Common myeloid progenitor, CD34-positive (primary cell): ENCODE results near the gene FAM181B.

Experiments
- CTCF ChIA-PET: fragments of 350-600 bp; sonication (Branson Sonifier 250); formaldehyde crosslinking; loops from one replicate; lab custom pipeline; 2021; ENCODE audit warnings: antibody characterized with exemption; lab: Charles Lee
- POLR2A ChIA-PET: fragments of 350-600 bp; sonication (Branson Sonifier 250); formaldehyde crosslinking; loops from one replicate; lab custom pipeline; 2021; ENCODE audit warnings: antibody characterized with exemption; lab: Charles Lee
- DNase-seq, 3 donors: peaks; one replicate each; pipeline versions ENCODE4 v3.0.0 to v3.0.0-alpha.2; 2013
- H3K27ac ChIP-seq, 2 experiments: 1 replicate in 1 of 2; 2 replicates in 1 of 2; pipeline ENCODE4 v1.7.0; 2013; ENCODE audit warnings: inconsistent platforms in 2 of 2, low read length in 2 of 2, mild to moderate bottlenecking in 2 of 2, low read depth in 1 of 2, moderate library complexity in 1 of 2; ENCODE audit not compliant: severe bottlenecking in 2 of 2, insufficient read depth in 1 of 2, poor library complexity in 1 of 2
- H3K27me3 ChIP-seq, 5 experiments: replicated peaks in 2 of 5; 1 replicate in 3 of 5; 2 replicates in 2 of 5; pipeline versions ENCODE4 v1.6.1 to v1.7.0; 2013; ENCODE audit warnings: low read length in 4 of 5, mild to moderate bottlenecking in 2 of 5, moderate library complexity in 2 of 5, inconsistent platforms in 1 of 5; ENCODE audit not compliant: insufficient read depth in 5 of 5, control insufficient read depth in 4 of 5
- H3K36me3 ChIP-seq, 4 experiments: 1 replicate in 2 of 4; 2 replicates in 2 of 4; pipeline versions ENCODE4 v1.6.1 to v1.7.0; 2013; ENCODE audit warnings: low read length in 3 of 4, control low read depth in 1 of 4, mild to moderate bottlenecking in 1 of 4; ENCODE audit not compliant: control insufficient read depth in 4 of 4, insufficient read depth in 4 of 4
- H3K4me1 ChIP-seq, 4 experiments: 1 replicate in 3 of 4; 2 replicates in 1 of 4; pipeline versions ENCODE4 v1.6.1 to v1.7.1; 2013; ENCODE audit warnings: low read length in 3 of 4, mild to moderate bottlenecking in 3 of 4, control low read depth in 1 of 4, inconsistent platforms in 1 of 4, moderate library complexity in 1 of 4; ENCODE audit not compliant: control insufficient read depth in 4 of 4, insufficient read depth in 4 of 4; ENCODE audit errors: control extremely low read depth in 1 of 4
- H3K4me3 ChIP-seq, 7 experiments: 1 replicate in 4 of 7; 2 replicates in 3 of 7; pipeline versions ENCODE4 v1.5.1 to v1.7.0; 2013; ENCODE audit warnings: mild to moderate bottlenecking in 7 of 7, low read length in 6 of 7, moderate library complexity in 6 of 7, inconsistent platforms in 2 of 7, low read depth in 2 of 7, control low read depth in 1 of 7; ENCODE audit not compliant: insufficient read depth in 4 of 7, control insufficient read depth in 1 of 7; ENCODE audit errors: extremely low read depth in 1 of 7
- H3K9me3 ChIP-seq, 5 experiments: 1 replicate in 4 of 5; 2 replicates in 1 of 5; pipeline versions ENCODE4 v1.6.1 to v1.7.1; 2013; ENCODE audit warnings: low read length in 4 of 5, mild to moderate bottlenecking in 2 of 5, inconsistent platforms in 1 of 5, low read depth in 1 of 5, moderate library complexity in 1 of 5; ENCODE audit not compliant: control insufficient read depth in 4 of 5, insufficient read depth in 2 of 5; ENCODE audit errors: control extremely low read depth in 1 of 5
- WGBS: methylation state at CpG from one replicate; pipeline ENCODE4 v1.1.5; 2013; ENCODE audit not compliant: insufficient coverage; 5-methylcytosine and 5-hydroxymethylcytosine counted together

The FAM181B gene

DNA sequence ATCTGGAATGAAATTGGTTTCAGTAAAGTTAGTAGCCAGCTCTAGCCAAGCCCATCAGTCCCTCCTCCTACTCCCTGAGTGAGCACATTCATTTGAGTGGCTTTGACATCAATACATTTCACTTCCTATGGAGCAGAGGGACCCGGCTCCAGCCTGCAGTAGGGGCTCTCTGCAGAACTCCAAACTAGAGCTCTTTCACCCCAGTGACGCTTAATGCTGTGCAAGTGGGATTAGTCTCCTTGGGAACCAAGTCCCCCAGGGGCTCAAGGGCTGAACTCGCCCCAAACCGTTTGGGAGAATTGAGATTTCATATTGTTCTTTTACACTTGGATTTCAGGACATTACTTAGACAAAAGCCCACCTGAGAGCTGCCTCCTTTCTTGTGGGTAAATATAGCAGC is 4.4 kb upstream of the FAM181B start:
- peaks cover 0 to 2% (median 0%) of the 10 kb centered on the region in 5 experiments for H3K9me3 ChIP-seq
- H3K27me3 ChIP-seq = peaks cover 3 to 13% (median 7%) of the 10 kb centered on the region in 5 experiments
- POLR2A ChIA-PET = interaction anchor here (0.6 kb wide), 1 partner anchor 106 kb away, joined by 3 read pairs; no protein-coding TSS in a partner anchor
- CTCF ChIA-PET = interaction anchor here (1.1 kb wide), 1 partner anchor 14 kb away, joined by 3 read pairs; no protein-coding TSS in a partner anchor
- no peaks in the 10 kb centered on the region for H3K36me3 ChIP-seq
- 88% methylated on average over 4 of the region's 4 CpGs for WGBS
- peaks cover 0 to 8% (median 4%) of the 10 kb centered on the region in 4 experiments for H3K4me1 ChIP-seq
- H3K27ac ChIP-seq = no peak overlapping the region
- H3K4me3 ChIP-seq = no peak overlapping the region
- no peak for DNase-seq

DNA sequence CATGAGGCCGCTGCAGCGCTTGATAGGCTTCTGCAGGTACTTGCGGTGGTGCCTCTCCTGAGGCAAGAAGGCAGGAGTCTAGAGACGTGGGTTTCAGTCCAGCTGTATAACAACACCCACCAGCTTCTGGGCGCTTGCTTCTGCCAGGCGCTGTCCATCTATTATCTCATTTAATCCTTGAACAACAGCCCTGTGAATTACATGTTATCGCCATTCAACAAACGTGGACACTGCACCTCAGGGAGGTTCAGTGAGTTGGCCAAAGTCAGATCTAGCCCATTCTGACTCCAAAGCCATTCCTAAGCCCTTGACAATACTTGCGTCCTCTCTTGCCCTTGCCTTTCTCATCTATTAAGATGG is 436 bp upstream of the FAM181B start:
- peak overlapping the region in 6 of 7 experiments; percentile 55 to 79 (median 59) for H3K4me3 ChIP-seq
- H3K27ac ChIP-seq = no peak overlapping the region
- peaks cover 9 to 49% (median 27%) of the 10 kb centered on the region in 5 experiments for H3K27me3 ChIP-seq
- H3K9me3 ChIP-seq = no peaks in the 10 kb centered on the region
- peaks cover 0 to 14% (median 9%) of the 10 kb centered on the region in 4 experiments for H3K4me1 ChIP-seq
- CTCF ChIA-PET = interaction anchor here (1.4 to 7.2 kb wide), 7 partner anchors 11 to 167 kb away, joined by 4 to 51 read pairs (median 5); partner anchors contain the start of genes DDIAS and PRCP
- POLR2A ChIA-PET = interaction anchor here (1.1 kb wide), 1 partner anchor 57 kb away, joined by 3 read pairs; no protein-coding TSS in a partner anchor
- 60% methylated on average over 8 of the region's 9 CpGs for WGBS
- no peaks in the 10 kb centered on the region for H3K36me3 ChIP-seq
- no peak for DNase-seq

DNA sequence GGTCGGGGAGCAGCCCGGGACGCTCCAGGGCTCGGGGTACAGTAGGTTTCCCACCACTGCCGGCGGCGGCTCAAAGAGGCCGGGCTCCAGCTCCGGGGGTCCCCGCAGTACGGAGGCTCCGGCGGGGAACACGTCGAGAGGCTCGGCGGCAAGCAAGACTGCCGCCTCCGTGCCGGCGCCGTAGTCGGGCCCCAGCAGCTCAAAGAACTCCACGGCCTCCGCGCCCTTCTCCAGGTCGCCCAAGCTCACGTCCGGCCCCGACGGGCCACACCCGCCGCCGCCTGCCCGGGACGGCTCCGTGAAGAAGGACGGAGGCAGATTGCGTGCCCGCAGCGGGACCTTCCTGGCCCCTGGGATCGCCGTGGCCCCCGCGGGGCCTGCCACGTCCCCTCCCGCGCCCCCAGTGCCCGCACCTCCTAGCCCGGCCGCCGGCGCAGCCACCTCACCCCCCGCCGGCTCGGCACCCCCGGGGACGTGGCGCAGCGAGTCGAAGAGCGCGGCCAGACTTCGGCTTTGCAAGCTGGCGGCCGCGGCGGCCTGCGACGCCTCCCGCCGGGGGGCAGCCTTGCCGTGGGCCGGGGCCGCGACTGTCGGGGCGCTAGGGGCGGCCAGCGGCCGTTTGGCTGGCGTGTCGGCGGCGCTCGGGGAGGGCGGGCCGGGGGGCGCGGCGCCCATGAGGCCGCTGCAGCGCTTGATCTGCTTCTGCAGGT is 775 bp downstream of the FAM181B start:
- no peaks in the 10 kb centered on the region for H3K36me3 ChIP-seq
- ChIA-PET CTCF (interaction anchor here (0.8 to 7.2 kb wide), 10 partner anchors 10 to 168 kb away, joined by 3 to 51 read pairs (median 5); partner anchors contain the start of genes DDIAS and PRCP), POLR2A (interaction anchor here (1.1 kb wide), 1 partner anchor 59 kb away, joined by 3 read pairs; no protein-coding TSS in a partner anchor)
- peak; percentile 20 to 57 (median 35) for DNase-seq
- H3K27me3 ChIP-seq = peaks cover 9 to 52% (median 27%) of the 10 kb centered on the region in 5 experiments
- peaks cover 0 to 14% (median 9%) of the 10 kb centered on the region in 4 experiments for H3K4me1 ChIP-seq
- no peaks in the 10 kb centered on the region for H3K9me3 ChIP-seq
- H3K4me3 ChIP-seq = peak overlapping the region; percentile 35 to 79 (median 56)
- H3K27ac ChIP-seq = no peak overlapping the region
- 1% methylated on average over 78 of the region's 93 CpGs for WGBS

DNA sequence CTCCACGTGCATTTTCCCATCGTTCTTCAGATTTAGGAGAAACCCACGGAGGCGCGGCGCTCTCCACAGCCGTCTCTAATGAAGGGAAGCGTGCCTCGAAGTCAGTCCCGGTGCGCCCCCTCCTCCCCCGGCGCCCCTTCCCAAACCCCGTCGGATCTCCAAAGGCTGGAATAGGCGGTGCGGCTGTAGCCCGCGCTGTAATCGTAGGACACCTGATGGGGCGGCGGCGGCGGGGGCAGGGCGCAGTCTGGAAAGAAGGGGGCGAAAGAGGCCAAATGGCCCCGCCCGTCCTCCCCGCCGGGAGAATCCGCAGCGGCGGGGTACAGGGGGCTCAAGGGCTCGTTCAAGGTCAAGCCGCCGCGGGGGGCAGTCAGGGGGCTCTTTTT is 1.3 kb downstream of the FAM181B start:
- ChIA-PET POLR2A (no interaction called here), CTCF (interaction anchor here (1.1 to 7.2 kb wide), 4 partner anchors 13 to 127 kb away, joined by 4 to 51 read pairs (median 6); no protein-coding TSS in a partner anchor)
- Histone ChIP-seq H3K27me3 (peaks cover 9 to 52% (median 27%) of the 10 kb centered on the region in 5 experiments), H3K9me3 (no peaks in the 10 kb centered on the region), H3K4me1 (peaks cover 0 to 14% (median 9%) of the 10 kb centered on the region in 4 experiments), H3K27ac (no peak overlapping the region), H3K4me3 (peak overlapping the region in 4 of 7 experiments; percentile 13 to 79 (median 62)), H3K36me3 (no peaks in the 10 kb centered on the region)
- peak in 2 of 3 donors; percentile 1 to 21 for DNase-seq
- 7% methylated on average over 15 of the region's 37 CpGs for WGBS

DNA sequence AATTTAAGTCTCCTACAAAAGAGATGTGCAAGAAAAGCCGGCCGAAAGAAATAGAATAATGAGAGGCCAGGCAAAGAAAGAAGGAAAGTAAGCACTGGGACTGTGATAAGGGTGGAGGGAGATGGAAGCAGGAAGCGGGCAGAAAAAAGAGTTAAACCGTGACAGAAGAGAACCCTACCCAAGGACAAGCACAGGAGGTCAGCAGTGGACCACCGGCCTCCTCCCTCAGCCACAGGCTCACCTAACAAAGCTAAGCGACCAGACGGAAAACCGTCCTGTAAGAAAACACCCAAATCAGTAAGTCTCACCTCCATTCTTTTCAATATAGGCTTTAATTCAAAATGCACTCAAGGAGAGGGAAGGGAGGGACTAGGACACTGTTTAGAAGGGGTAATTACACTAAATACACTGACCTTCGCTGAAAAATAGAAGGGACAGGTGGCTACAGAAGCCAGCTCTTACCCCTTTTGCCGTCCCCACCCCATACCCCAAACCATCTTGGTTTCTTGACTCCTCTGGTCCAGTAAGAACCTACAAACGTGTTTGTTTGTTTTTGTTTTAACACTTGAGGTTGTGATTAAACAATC is 1.9 kb downstream of the FAM181B start:
- Histone ChIP-seq H3K36me3 (no peaks in the 10 kb centered on the region), H3K4me1 (peaks cover 0 to 14% (median 9%) of the 10 kb centered on the region in 4 experiments), H3K27ac (no peak overlapping the region), H3K27me3 (peaks cover 9 to 52% (median 29%) of the 10 kb centered on the region in 5 experiments), H3K4me3 (peak overlapping the region in 1 of 7 experiments; percentile 30), H3K9me3 (no peaks in the 10 kb centered on the region)
- 37% methylated on average over 4 of the region's 11 CpGs for WGBS
- peak in 1 of 3 donors; percentile 8 for DNase-seq
- POLR2A ChIA-PET = no interaction called here
- CTCF ChIA-PET = interaction anchor here (1.5 to 7.2 kb wide), 3 partner anchors 13 to 128 kb away, joined by 3 to 51 read pairs (median 6); no protein-coding TSS in a partner anchor

DNA sequence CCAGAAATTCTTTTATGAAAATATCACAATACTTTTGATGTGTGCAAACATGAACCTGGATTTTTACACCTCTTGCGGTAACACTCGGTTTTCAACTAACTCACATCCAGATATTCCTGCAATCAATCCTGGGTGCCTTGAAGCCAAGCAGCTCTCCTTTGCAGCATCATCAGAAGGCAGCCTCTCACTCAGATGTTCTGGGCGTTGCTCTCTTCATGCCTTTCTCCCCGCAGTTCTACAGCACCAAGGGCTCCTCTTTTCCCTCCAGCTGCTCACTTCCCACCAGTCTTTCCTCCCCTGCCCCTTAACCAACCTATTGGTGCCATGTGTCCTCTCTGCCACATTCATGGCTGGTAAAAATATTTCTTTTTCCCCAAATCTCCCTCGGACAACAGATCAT is 2.9 kb downstream of the FAM181B start:
- Histone ChIP-seq H3K27ac (no peak overlapping the region), H3K27me3 (peaks cover 9 to 52% (median 29%) of the 10 kb centered on the region in 5 experiments), H3K4me1 (peaks cover 0 to 14% (median 9%) of the 10 kb centered on the region in 4 experiments), H3K9me3 (no peaks in the 10 kb centered on the region), H3K4me3 (no peak overlapping the region), H3K36me3 (no peaks in the 10 kb centered on the region)
- CTCF ChIA-PET = interaction anchor here (1.3 to 7.2 kb wide), 3 partner anchors 12 to 137 kb away, joined by 3 to 51 read pairs (median 3); no protein-coding TSS in a partner anchor
- POLR2A ChIA-PET = no interaction called here
- WGBS = 72% methylated on average over 5 of the region's 5 CpGs
- no peak for DNase-seq
